Measurements from ENCODE around the gene FNBP1.

GRCh38 chr9:130029223-130029973 is 13.6 kb downstream of the FNBP1 start:
- no peak for TF ChIP-seq CTCF (IDR thresholded peaks at IDR 0.05; ENCODE audit: low read length)
- TF ChIP-seq EZH2phosphoT487 (IDR thresholded peaks at IDR 0.05; ENCODE audit: low read length): no peak
- TF ChIP-seq EZH2 (optimal IDR thresholded peaks at IDR 0.05; ENCODE audit: low read depth, low read length): no peak
